Adrenal gland (tissue), 5 donors: ENCODE measurements around the gene CENPC.

ENCODE experiments used
- CTCF ChIP-seq, 6 experiments: fragments of 450-650 bp in 4 of 6; fragments of 200-600 bp in 2 of 6; sonication (generic) in 1 of 6; IDR thresholded peaks; 1 replicate in 5 of 6; 2 replicates in 1 of 6; pipeline versions ENCODE4 v1.5.1 to v1.8.0; 2016 to 2021; ENCODE audit warnings: antibody characterized with exemption in 6 of 6, mild to moderate bottlenecking in 2 of 6, moderate library complexity in 1 of 6
- POLR2A ChIP-seq, 2 donors: fragments of 450-650 bp; IDR thresholded peaks; one replicate each; pipeline ENCODE4 v1.6.1; 2017; ENCODE audit warnings: antibody characterized with exemption in 2 of 2, mild to moderate bottlenecking in 2 of 2, moderate library complexity in 1 of 2
- donor health status: DM: no; HTN: no; CAD: no.

GRCh38 chr4:67542076-67542475 is 3.2 kb downstream of the CENPC start:
- TF ChIP-seq CTCF (IDR thresholded peaks at IDR 0.05): no peak
- TF ChIP-seq POLR2A (IDR thresholded peaks at IDR 0.05): no peak
